ENCODE data around the gene ZBED2. TPM values are rescaled to one million over a fixed set of nuclear protein-coding genes. Genes with fewer than 3 reads are reported as not detected.
A peak's percentile ranks its signal among the peaks of the same experiment; 100 is the strongest.

ZBED2 gene
- total and polyA plus RNA-seq, 11 donors, result 0.12 to 0.93 (median 0.56) TPM; not detected in 8

DNA sequence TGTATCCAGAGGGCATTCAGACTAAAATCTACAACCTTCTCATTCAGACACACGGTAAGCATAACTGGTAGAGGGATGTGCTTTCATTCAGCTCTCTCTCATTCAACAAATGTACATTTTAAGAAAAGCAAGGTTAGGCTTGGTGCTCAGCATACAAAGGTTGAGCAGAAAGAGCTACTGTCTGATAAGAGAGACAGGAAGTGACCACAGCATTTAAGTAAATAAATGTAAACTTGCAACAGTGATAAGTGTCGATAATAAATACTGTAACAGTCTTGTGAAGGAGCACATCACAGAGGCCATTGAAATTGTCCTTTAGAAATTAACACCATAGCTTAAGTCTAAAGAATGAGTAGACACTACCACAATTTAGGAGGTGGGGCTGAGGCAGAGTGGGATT lies 49.8 kb downstream of the ZBED2 start:
- WGBS, 4 donors, result 54 to 71% (median 62%) methylated on average over 2 of the region's 2 CpGs
- intact Hi-C loops (cut with DNase I), result no loop called here

More for the DNA sequence above, 49.8 kb downstream of the ZBED2 start:
- peaks cover 0 to 3% (median 0%) of the 10 kb centered on the region in 9 donors for H3K27me3 ChIP-seq
- H3K4me1 ChIP-seq, result peaks cover 0 to 8% (median 0%) of the 10 kb centered on the region in 12 donors
- no peak for TF ChIP-seq POLR2A (IDR thresholded peaks at IDR 0.05)
- TF ChIP-seq, protein P1, sequence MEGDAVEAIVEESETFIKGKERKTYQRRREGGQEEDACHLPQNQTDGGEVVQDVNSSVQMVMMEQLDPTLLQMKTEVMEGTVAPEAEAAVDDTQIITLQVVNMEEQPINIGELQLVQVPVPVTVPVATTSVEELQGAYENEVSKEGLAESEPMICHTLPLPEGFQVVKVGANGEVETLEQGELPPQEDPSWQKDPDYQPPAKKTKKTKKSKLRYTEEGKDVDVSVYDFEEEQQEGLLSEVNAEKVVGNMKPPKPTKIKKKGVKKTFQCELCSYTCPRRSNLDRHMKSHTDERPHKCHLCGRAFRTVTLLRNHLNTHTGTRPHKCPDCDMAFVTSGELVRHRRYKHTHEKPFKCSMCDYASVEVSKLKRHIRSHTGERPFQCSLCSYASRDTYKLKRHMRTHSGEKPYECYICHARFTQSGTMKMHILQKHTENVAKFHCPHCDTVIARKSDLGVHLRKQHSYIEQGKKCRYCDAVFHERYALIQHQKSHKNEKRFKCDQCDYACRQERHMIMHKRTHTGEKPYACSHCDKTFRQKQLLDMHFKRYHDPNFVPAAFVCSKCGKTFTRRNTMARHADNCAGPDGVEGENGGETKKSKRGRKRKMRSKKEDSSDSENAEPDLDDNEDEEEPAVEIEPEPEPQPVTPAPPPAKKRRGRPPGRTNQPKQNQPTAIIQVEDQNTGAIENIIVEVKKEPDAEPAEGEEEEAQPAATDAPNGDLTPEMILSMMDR (IDR thresholded peaks at IDR 0.05), result no peak
- H3K4me3 ChIP-seq, result no peak overlapping the region
- H3K9me3 ChIP-seq, result no peaks in the 10 kb centered on the region
- no peak for DNase-seq
- ATAC-seq, result no peak
- H3K27ac ChIP-seq, result peak overlapping the region in 1 of 12 donors; percentile 17
- no peaks in the 10 kb centered on the region for H3K36me3 ChIP-seq

Other genes starting within 250 kb of the ZBED2 start
- gene CD96, start 53.1 kb downstream of the ZBED2 start, total RNA-seq, result 1 to 10 TPM in 2 of 9 donors, under 1 TPM in 3, not detected in 4; 0.21 to 4.4 (median 0.33) TPM
- under 1 TPM; 0.08 to 0.26 TPM for gene CD96, start 53.1 kb downstream of the ZBED2 start, polyA plus RNA-seq
- 1 to 10 TPM in 8 of 9 donors, under 1 TPM in 1; 0.69 to 6.0 (median 2.8) TPM for gene PLCXD2, start 79.3 kb upstream of the ZBED2 start, total RNA-seq
- gene PLCXD2, start 79.3 kb upstream of the ZBED2 start, polyA plus RNA-seq, result 1 to 10 TPM; 1.0 to 1.6 TPM

Measured in heart left ventricle (tissue), 16 donors.